Stimulated activated CD8-positive, alpha-beta memory T cell treated with anti-CD3 and anti-CD28 coated beads, Interleukin-7, amount 100 ng/mL, for 48 hours (primary cell): Measurements from ENCODE around the gene NUP214.
"Not testable (repeated sequence)": the region's sequence is repeated elsewhere in the genome, so short reads cannot be mapped to it uniquely, and the experiment has no call there.

Source experiments
- DNase-seq, 2 donors: peaks; one replicate each; pipeline ENCODE4 v3.0.0-alpha.2; 2020; ENCODE audit warnings: low read depth in 1 of 2; ENCODE audit errors: extremely low read depth in 1 of 2

The NUP214 gene

GRCh38 chr9:131158673-131159072, 33.3 kb downstream of the NUP214 start:
- not testable (repeated sequence) for DNase-seq

GRCh38 chr9:131160416-131161112, 35.2 kb downstream of the NUP214 start:
- no peak for DNase-seq

- DNase-seq: no peak
These were observed 36.2 kb downstream of the NUP214 start for GRCh38 chr9:131161585-131161984.

- no peak for DNase-seq
These were observed 37.5 kb downstream of the NUP214 start for GRCh38 chr9:131162886-131163285.

- DNase-seq: no peak
These were observed 40.1 kb downstream of the NUP214 start for GRCh38 chr9:131165523-131165922.

- no peak for DNase-seq
These were observed 41.8 kb downstream of the NUP214 start for GRCh38 chr9:131167146-131167692.

GRCh38 chr9:131167936-131168335, 42.5 kb downstream of the NUP214 start:
- DNase-seq: no peak

GRCh38 chr9:131169563-131170240, 44.3 kb downstream of the NUP214 start:
- DNase-seq: no peak

GRCh38 chr9:131173995-131174394, 48.6 kb downstream of the NUP214 start:
- no peak for DNase-seq

GRCh38 chr9:131174681-131175239, 49.4 kb downstream of the NUP214 start:
- DNase-seq: peak in 1 of 2 donors; percentile 10

GRCh38 chr9:131177898-131178297, 52.5 kb downstream of the NUP214 start:
- no peak for DNase-seq

GRCh38 chr9:131178382-131178781, 53.0 kb downstream of the NUP214 start:
- peak; percentile 38 to 53 for DNase-seq

- DNase-seq: no peak
These were observed 53.5 kb downstream of the NUP214 start for GRCh38 chr9:131178926-131179325.

- DNase-seq: no peak
These were observed 54.3 kb downstream of the NUP214 start for GRCh38 chr9:131179561-131180219.

- DNase-seq: no peak
These were observed 55.1 kb downstream of the NUP214 start for GRCh38 chr9:131180454-131180853.

GRCh38 chr9:131181091-131181681, 55.8 kb downstream of the NUP214 start:
- no peak for DNase-seq

- no peak for DNase-seq
These were observed 60.5 kb downstream of the NUP214 start for GRCh38 chr9:131185924-131186323.

GRCh38 chr9:131186622-131187021, 61.2 kb downstream of the NUP214 start:
- DNase-seq: no peak

GRCh38 chr9:131187957-131188356, 62.6 kb downstream of the NUP214 start:
- no peak for DNase-seq

GRCh38 chr9:131188976-131189375, 63.6 kb downstream of the NUP214 start:
- no peak for DNase-seq

GRCh38 chr9:131190191-131190590, 64.8 kb downstream of the NUP214 start:
- no peak for DNase-seq
